RPMI8226 (cell line): Measurements from ENCODE around the gene LRWD1.
"Not testable (repeated sequence)": the region's sequence is repeated elsewhere in the genome, so short reads cannot be mapped to it uniquely, and the experiment has no call there.

Experiments
- DNase-seq: peaks from one replicate; pipeline ENCODE4 v3.0.0-alpha.2; 2015

The LRWD1 gene

DNA sequence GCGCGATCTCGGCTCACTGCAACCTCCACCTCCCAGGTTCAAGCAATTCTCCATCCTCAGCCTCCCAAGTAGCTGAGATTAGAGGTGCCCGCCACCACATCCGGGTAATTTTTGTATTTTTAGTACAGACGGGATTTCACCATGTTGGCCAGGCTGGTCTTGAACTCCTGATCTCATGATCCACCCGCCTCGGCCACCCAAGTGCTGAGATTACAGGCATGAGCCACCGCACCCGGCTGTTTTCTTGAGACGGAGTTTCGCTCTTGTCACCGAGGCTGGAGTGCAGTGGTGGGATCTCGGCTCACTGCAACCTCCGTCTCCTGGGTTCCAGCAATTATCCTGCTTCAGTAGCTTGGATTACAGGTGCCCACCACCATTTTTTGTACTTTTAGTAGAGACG, 33.5 kb downstream of the LRWD1 start:
- not testable (repeated sequence) for DNase-seq

DNA sequence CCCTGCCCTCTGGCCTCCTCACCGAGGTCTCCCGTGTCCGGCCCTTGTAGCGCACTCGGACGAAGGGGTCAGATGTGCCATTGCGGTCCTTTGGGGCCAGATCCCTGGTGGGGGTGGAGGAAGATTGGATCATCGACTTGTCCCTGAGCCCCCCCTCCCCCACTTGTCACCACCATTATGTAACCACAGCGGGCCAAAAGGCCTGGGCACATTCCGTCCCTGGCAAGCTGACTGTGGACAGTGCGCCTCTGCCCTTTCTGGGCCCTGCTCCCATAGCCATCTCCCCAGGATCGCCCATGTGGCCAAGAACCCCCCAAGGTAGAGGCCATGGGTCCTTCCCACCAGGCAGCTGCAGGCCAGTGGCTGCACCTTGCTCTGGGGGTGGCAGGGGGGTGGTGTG, 38.4 kb downstream of the LRWD1 start:
- DNase-seq: not testable (repeated sequence)

GRCh38 chr7:102505298-102506185, 40.8 kb downstream of the LRWD1 start:
- not testable (repeated sequence) for DNase-seq

GRCh38 chr7:102507410-102508088, 42.8 kb downstream of the LRWD1 start:
- DNase-seq: not testable (repeated sequence)

- not testable (repeated sequence) for DNase-seq
Measured at GRCh38 chr7:102510575-102510974, 45.8 kb downstream of the LRWD1 start.

DNA sequence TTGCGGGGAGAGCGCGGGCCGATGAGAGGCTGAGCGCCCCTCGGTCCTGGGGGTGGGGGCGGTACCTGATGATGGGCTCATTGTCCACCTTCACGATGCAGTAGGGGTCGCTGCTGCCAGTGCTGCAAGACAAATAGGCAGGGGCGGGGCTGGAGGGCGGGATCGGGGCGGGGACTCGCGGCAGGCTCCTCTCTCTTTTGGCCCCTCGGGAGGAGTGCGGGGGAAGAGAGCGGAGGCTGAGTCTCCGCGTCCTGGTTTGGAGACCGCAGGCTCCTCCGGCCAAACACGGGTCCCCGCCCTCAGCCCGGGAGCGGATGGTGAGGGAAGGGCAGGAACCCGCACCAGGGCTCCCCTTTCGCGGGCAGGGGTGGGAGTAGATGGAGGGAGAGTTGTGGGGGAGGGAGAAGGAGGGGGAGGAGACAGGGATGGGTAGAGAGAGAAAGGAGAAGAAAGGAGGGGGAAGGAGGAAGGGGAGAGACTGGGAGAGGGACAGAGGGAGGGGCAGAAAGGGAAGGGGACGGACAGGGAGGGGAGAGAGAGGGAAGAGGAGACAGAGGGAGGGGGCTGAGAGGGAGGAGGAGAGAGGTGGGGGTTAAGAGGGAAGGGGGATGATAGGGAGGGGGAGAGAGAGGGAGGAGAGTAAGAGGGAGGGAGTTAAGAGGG, 47.2 kb downstream of the LRWD1 start:
- DNase-seq: not testable (repeated sequence)

- peak; percentile 52 for DNase-seq
Measured at GRCh38 chr7:102512642-102513221, 47.9 kb downstream of the LRWD1 start.

GRCh38 chr7:102514881-102515721, 50.3 kb downstream of the LRWD1 start:
- not testable (repeated sequence) for DNase-seq

DNA sequence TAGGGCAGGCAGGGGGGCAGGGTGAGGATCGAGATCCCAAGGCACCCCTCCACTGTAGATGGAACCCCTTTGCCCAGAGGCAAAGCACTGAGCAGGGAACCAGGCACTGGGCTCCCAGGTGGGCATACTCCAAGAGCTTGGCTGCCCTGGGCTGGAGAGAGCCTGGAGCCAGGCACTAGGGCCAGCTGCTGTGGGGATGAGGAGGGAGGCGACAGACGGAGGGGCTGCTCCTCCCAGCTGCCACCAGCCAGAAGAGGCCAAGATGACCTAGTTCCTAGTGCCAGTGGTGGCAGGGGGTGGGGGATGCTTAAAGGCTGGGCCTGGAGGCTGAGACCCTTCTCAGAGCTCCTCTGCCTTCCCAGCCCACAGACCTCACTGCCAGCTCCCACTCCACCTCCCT, 51.1 kb downstream of the LRWD1 start:
- not testable (repeated sequence) for DNase-seq

DNA sequence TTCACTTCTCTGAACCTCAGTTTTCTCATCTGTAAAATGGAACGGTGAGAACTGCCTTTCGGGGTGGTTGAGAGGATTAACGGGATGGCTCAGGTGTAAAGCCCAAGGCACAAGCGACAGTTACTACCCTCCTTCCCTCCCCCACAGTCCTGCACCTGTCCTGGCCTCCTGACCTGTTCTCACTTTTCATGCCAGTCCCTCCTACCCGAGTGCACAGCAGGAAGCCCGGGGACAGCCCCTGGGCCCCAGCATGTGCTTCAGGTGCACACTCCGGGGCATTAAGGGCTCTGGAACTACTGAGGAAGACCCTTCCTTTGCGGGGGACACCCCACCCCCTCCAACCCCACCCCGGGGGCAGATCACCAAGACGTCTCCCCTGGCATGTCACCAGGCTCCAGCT, 52.2 kb downstream of the LRWD1 start:
- DNase-seq: not testable (repeated sequence)

DNA sequence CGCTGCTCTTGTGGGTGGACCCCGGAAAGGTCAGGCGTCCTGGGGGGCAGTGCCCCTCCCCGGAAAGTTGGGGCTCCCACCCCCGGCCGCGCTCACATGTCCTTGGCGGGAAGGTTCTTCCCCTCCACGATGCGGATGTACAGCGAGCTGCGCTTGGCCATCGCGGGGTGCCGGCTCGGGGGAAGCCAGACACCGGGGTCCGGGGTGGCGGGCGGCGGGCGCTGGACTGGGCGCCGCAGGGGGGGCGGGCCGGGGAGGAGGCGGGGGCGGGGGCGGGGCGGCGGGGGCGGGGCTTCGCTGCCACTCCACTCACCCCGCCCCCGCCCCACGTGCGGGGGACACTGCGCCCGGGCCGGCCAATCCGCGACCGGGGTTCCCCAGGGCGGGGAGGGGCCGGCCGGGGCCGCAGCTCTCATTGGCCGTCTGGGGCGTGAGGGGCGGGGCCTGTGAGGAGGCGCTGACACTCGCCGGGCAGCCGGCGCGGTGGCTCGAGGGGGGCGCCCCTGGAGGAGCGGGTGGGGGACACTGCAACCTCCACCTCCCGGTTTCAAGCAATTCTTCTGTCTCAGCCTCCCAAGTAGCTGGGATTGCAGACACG, 52.9 kb downstream of the LRWD1 start, which contains the start of gene RASA4B:
Gene RASA4B, minus strand, starts transcription at position 228 of the 598 bp plus-strand sequence. Its CDS starts 67 bp downstream, at position 161.
- DNase-seq: peak; percentile 42

- not testable (repeated sequence) for DNase-seq
Measured at GRCh38 chr7:102520797-102521196, 56.0 kb downstream of the LRWD1 start.
